Endothelial cell of umbilical vein (primary cell): Measurements from ENCODE around the gene GRM4.

Experiments
- CTCF ChIP-seq, 2 donors: IDR thresholded peaks; 1 replicate in 1 of 2; 2 replicates in 1 of 2; pipeline ENCODE4 v1.5.1; 2011; ENCODE audit warnings: low read length in 2 of 2, mild to moderate bottlenecking in 2 of 2, moderate library complexity in 2 of 2, control low read depth in 1 of 2, inconsistent platforms in 1 of 2, low read depth in 1 of 2; ENCODE audit not compliant: insufficient read depth in 1 of 2; ENCODE audit errors: extremely low read depth in 1 of 2
- EZH2 ChIP-seq: IDR thresholded peaks from 2 replicates; pipeline ENCODE4 v1.6.1; 2012; ENCODE audit warnings: borderline replicate concordance, low read depth, mild to moderate bottlenecking, moderate library complexity, low read length, inconsistent platforms; ENCODE audit not compliant: severe bottlenecking
- JUN ChIP-seq: IDR thresholded peaks from 2 replicates; pipeline ENCODE4 v1.6.1; 2011; ENCODE audit warnings: borderline replicate concordance, low read depth; ENCODE audit not compliant: insufficient read length, insufficient read depth
- POLR2A ChIP-seq: IDR thresholded peaks from 2 replicates; pipeline ENCODE4 v1.6.1; 2012; ENCODE audit warnings: low read depth, mild to moderate bottlenecking, control low read depth, low read length
- POLR2AphosphoS5 ChIP-seq: IDR thresholded peaks from 2 replicates; pipeline ENCODE4 v1.6.1; 2012; ENCODE audit warnings: low read depth, mild to moderate bottlenecking, control low read depth, low read length, moderate library complexity; ENCODE audit not compliant: insufficient read depth
- TF ChIP-seq, protein P1 (sequence below): IDR thresholded peaks from 2 replicates; pipeline ENCODE4 v1.6.1; 2011; ENCODE audit not compliant: insufficient read depth, insufficient read length

GRCh38 chr6:34103321-34103720 lies 42.6 kb downstream of the GRM4 start:
- TF ChIP-seq CTCF (IDR thresholded peaks at IDR 0.05; ENCODE audit: extremely low read depth in 1 of 2, insufficient read depth in 1 of 2, low read depth in 1 of 2, low read length in 2 of 2) (no peak), POLR2A (no peak), EZH2 (no peak), JUN (no peak), POLR2AphosphoS5 (no peak)
- TF ChIP-seq, protein P1, sequence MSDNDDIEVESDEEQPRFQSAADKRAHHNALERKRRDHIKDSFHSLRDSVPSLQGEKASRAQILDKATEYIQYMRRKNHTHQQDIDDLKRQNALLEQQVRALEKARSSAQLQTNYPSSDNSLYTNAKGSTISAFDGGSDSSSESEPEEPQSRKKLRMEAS: no peak
